ENCODE measurements around the gene FNTB.

FNTB gene, protein sequence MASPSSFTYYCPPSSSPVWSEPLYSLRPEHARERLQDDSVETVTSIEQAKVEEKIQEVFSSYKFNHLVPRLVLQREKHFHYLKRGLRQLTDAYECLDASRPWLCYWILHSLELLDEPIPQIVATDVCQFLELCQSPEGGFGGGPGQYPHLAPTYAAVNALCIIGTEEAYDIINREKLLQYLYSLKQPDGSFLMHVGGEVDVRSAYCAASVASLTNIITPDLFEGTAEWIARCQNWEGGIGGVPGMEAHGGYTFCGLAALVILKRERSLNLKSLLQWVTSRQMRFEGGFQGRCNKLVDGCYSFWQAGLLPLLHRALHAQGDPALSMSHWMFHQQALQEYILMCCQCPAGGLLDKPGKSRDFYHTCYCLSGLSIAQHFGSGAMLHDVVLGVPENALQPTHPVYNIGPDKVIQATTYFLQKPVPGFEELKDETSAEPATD

DNA sequence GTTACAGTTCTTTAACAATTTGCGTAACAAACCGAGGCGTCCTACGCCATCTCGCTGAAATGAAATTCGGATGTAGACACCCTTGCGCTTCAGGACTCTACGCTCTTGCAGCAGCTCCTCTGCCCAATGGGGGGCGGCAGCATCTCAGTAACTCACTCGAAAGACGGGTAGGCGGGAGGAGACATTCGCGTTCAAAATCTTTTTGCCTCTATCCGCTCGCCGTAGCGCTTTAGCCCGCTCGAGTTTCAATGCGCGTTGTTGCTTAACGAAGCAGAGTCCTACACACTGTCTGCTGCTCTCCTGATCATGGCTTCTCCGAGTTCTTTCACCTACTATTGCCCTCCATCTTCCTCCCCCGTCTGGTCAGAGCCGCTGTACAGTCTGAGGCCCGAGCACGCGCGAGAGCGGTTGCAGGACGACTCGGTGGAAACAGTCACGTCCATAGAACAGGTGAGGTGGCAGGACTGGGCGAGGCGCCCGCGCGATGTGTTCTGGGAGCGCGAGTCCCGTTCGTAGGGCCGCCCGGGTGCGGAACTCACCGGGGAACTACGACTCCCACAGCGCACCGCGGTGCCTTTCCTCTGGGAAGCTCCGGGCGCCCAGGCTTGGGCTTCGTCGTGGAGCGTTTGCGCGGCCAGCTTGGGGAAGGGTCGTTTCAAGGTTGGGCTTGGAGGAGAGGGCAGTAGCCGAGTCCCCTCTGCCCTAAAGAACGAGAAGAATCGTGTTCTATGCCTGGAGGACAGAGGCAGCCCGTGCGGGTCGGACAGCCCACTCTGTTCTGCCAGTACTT, at the start of gene FNTB:
TSS of gene FNTB (plus strand) at position 248 of the 790 bp plus-strand sequence. CDS start at position 307, 59 bp downstream.
- H3K4me3 Mint-ChIP-seq, result peak within 1 kb of the TSS; percentile 99
- peaks cover 48% of the 10 kb centered on the region for H3K27me3 Mint-ChIP-seq (ENCODE audit: low read depth, poor library complexity)
- H3K27ac Mint-ChIP-seq, result peak within 1 kb of the TSS; percentile 98
- TF ChIP-seq, protein P1, sequence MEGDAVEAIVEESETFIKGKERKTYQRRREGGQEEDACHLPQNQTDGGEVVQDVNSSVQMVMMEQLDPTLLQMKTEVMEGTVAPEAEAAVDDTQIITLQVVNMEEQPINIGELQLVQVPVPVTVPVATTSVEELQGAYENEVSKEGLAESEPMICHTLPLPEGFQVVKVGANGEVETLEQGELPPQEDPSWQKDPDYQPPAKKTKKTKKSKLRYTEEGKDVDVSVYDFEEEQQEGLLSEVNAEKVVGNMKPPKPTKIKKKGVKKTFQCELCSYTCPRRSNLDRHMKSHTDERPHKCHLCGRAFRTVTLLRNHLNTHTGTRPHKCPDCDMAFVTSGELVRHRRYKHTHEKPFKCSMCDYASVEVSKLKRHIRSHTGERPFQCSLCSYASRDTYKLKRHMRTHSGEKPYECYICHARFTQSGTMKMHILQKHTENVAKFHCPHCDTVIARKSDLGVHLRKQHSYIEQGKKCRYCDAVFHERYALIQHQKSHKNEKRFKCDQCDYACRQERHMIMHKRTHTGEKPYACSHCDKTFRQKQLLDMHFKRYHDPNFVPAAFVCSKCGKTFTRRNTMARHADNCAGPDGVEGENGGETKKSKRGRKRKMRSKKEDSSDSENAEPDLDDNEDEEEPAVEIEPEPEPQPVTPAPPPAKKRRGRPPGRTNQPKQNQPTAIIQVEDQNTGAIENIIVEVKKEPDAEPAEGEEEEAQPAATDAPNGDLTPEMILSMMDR (IDR thresholded peaks at IDR 0.05), result peak; percentile 49
- H3K36me3 Mint-ChIP-seq (ENCODE audit: low read depth), result no peaks in the 10 kb centered on the region
- H3K9me3 Mint-ChIP-seq, result no peaks in the 10 kb centered on the region
- peaks cover 38% of the 10 kb centered on the region for H3K4me1 Mint-ChIP-seq
- DNase-seq, result peak; percentile 90

DNA sequence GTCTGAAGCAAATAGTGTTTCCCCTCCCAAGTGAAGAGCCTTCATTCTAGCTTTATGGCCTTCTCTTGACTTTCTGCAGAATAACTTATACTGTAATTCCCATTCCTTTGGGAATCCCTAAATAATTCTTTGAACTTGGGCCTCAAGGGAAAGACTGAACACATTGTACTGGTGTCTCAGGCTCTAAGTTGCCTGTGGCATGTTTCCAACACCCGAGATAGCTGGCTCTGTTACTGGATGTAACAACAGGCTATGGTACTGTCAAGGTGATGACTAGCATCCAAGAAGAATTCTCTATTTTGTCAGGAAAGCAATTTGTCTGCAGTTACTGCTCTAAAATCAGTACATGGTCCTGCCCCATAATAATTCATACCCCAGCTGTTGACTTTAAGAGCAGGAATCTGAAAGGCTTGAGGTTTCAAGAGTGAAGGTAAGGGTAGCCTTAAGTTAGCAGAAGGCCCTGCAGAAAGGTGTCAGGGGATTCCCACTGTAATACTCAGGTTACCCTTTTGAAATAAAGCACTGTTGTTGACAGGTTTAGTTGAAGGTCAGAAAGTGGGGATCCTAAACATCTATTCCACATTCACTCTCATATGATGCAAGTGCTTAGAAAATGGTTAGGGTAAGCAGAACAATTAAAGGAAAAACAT, 49.4 kb upstream of the FNTB start:
- peaks cover 32% of the 10 kb centered on the region for H3K36me3 Mint-ChIP-seq (ENCODE audit: low read depth)
- no peaks in the 10 kb centered on the region for H3K9me3 Mint-ChIP-seq
- no peak overlapping the region for H3K27ac Mint-ChIP-seq
- H3K4me1 Mint-ChIP-seq, result peaks cover 28% of the 10 kb centered on the region
- H3K4me3 Mint-ChIP-seq, result no peak overlapping the region
- H3K27me3 Mint-ChIP-seq (ENCODE audit: low read depth, poor library complexity), result peaks cover 4% of the 10 kb centered on the region
- DNase-seq, result no peak
- TF ChIP-seq, protein P1 (IDR thresholded peaks at IDR 0.05), result no peak

DNA sequence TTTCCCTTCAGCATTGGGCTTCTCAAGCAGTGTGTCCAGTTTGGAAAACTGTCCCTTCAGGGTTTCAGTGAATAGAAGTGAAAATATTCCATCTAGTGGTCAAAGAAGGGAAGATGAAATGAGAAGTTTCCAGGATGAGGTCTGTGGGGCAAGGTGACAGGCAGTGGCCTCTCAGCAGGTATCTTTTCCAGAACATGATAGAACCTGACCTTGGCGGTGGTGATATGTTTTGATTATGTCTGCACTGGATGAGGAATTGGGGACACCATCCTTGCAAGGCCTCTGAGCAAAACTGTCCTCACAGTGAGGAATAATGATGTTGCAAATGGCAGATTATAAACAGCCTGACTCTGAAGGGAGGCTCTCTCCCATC, 48.9 kb upstream of the FNTB start:
- DNase-seq, result no peak
- Mint-ChIP-seq H3K4me3 (no peak overlapping the region), H3K36me3 (ENCODE audit: low read depth) (peaks cover 27% of the 10 kb centered on the region), H3K27me3 (ENCODE audit: low read depth, poor library complexity) (peaks cover 4% of the 10 kb centered on the region), H3K9me3 (no peaks in the 10 kb centered on the region), H3K4me1 (peaks cover 28% of the 10 kb centered on the region), H3K27ac (no peak overlapping the region)
- TF ChIP-seq, protein P1 (IDR thresholded peaks at IDR 0.05), result no peak

DNA sequence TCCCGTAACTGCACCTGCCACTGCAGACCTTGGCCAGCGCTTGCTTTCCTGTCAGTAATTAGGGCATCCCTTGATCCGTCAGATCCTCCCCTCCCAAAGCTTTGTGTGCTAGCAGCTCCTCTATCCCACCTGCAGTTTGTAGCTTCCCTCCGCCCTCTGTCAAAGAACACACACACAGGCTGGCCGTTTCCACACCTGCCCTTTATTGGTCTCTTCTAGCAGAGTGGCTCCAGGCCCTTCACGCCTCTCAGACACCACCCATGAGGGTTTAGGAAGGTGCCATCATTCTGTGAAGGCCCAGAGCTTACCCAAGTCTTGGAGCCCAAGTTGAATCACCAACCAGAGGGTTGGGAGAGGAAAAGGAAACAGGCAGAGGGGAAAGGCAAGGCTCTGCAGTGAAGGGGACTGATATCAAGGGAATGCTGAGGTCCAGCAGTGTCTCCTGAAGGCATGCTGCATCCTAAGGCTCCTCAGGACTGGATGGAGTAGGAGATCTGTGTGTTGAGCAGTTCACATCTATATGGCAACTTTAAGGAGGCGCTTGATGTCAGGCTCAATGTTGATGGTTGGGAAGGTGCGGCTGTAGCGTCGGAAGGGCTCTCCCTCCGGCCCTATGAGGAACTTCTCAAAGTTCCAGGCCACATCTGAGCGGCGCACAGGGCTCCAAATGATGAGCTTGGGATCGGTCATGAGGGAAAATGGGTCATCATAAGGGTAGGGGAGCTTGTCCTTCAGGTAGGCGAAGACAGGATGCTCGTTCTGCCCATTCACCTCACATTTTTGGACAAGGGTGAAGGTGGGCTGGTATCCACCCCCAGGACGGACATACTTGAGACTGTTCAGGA, 47.5 kb upstream of the FNTB start:
- Mint-ChIP-seq H3K27ac (peak overlapping the region; percentile 70), H3K9me3 (no peaks in the 10 kb centered on the region), H3K27me3 (ENCODE audit: low read depth, poor library complexity) (peaks cover 4% of the 10 kb centered on the region), H3K36me3 (ENCODE audit: low read depth) (peaks cover 15% of the 10 kb centered on the region), H3K4me3 (no peak overlapping the region), H3K4me1 (peaks cover 28% of the 10 kb centered on the region)
- no peak for DNase-seq
- TF ChIP-seq, protein P1 (IDR thresholded peaks at IDR 0.05), result no peak

DNA sequence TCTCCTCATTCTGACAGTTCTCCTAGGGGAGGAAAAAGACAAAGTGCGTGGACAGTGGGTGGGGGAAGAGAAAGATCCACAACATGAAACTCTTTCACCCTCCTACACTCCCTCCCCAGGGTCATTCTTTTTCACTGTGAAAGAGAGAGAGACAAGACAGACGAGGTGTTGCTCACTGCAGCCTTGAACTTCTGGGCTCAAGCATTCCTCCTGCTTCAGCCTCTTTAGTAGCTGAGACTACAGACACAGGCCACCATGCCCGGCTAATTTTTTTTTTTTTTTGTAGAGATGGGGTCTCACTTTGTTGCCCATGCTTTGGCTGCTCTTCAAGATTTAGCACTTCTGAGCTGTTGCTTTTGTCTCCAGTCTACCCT, 46.9 kb upstream of the FNTB start:
- H3K27me3 Mint-ChIP-seq (ENCODE audit: low read depth, poor library complexity), result peaks cover 4% of the 10 kb centered on the region

More for the DNA sequence above, 46.9 kb upstream of the FNTB start:
- H3K4me1 Mint-ChIP-seq, result peaks cover 28% of the 10 kb centered on the region
- H3K4me3 Mint-ChIP-seq, result no peak overlapping the region
- peaks cover 11% of the 10 kb centered on the region for H3K36me3 Mint-ChIP-seq (ENCODE audit: low read depth)
- no peaks in the 10 kb centered on the region for H3K9me3 Mint-ChIP-seq
- H3K27ac Mint-ChIP-seq, result no peak overlapping the region
- DNase-seq, result no peak
- TF ChIP-seq, protein P1 (IDR thresholded peaks at IDR 0.05), result no peak
